RCC 7860 (cell line): ENCODE results near the gene AKAP8.
"Not testable (repeated sequence)": the region's sequence is repeated elsewhere in the genome, so short reads cannot be mapped to it uniquely, and the experiment has no call there.

Experiments used
- DNase-seq: peaks from one replicate; pipeline ENCODE4 v3.0.0-alpha.2; 2015; ENCODE audit warnings: low spot score
- FAIRE-seq: peaks from 2 replicates; lab custom pipeline; 2012; peaks lifted over from hg19 to GRCh38; lab: Jason Lieb, UNC

AKAP8 gene

GRCh38 chr19:15337202-15337601 is 42.4 kb downstream of the AKAP8 start:
- DNase-seq: no peak
- FAIRE-seq: no peak

GRCh38 chr19:15335992-15336391 is 43.6 kb downstream of the AKAP8 start:
- DNase-seq, FAIRE-seq: not testable (repeated sequence)

GRCh38 chr19:15332311-15332996 is 47.1 kb downstream of the AKAP8 start, which contains the start of gene BRD4:
Gene BRD4 (minus strand): TSS chr19:15332539. CDS start chr19:15273099, 59,440 bp downstream.
- DNase-seq (peak; percentile 21), FAIRE-seq (no peak)

GRCh38 chr19:15331419-15332310 is 47.9 kb downstream of the AKAP8 start:
- no peak for FAIRE-seq
- peak; percentile 13 for DNase-seq

GRCh38 chr19:15330801-15331418 is 48.7 kb downstream of the AKAP8 start:
- DNase-seq: peak; percentile 52
- FAIRE-seq: no peak

- DNase-seq: no peak
- no peak for FAIRE-seq
Observed at GRCh38 chr19:15328312-15328711, 51.3 kb downstream of the AKAP8 start.

GRCh38 chr19:15324791-15325519 is 54.6 kb downstream of the AKAP8 start:
- DNase-seq (no peak), FAIRE-seq (no peak)

GRCh38 chr19:15323496-15324235 is 55.9 kb downstream of the AKAP8 start:
- FAIRE-seq: no peak
- DNase-seq: no peak

- DNase-seq (no peak), FAIRE-seq (no peak)
Observed at GRCh38 chr19:15321739-15322138, 57.8 kb downstream of the AKAP8 start.

- DNase-seq: no peak
- FAIRE-seq: no peak
Observed at GRCh38 chr19:15320116-15320515, 59.5 kb downstream of the AKAP8 start.

GRCh38 chr19:15318241-15318691 is 61.3 kb downstream of the AKAP8 start:
- DNase-seq (no peak), FAIRE-seq (no peak)

GRCh38 chr19:15317392-15318071 is 62.1 kb downstream of the AKAP8 start:
- DNase-seq (no peak), FAIRE-seq (no peak)

GRCh38 chr19:15316498-15316897 is 63.1 kb downstream of the AKAP8 start:
- FAIRE-seq: no peak
- no peak for DNase-seq

- FAIRE-seq: no peak
- no peak for DNase-seq
Observed at GRCh38 chr19:15315101-15315500, 64.5 kb downstream of the AKAP8 start.

- no peak for DNase-seq
- no peak for FAIRE-seq
Observed at GRCh38 chr19:15313649-15314279, 65.8 kb downstream of the AKAP8 start.

- no peak for DNase-seq
- no peak for FAIRE-seq
Observed at GRCh38 chr19:15307169-15307568, 72.4 kb downstream of the AKAP8 start.

- FAIRE-seq: no peak
- DNase-seq: no peak
Observed at GRCh38 chr19:15305582-15306334, 73.8 kb downstream of the AKAP8 start.

- no peak for FAIRE-seq
- DNase-seq: no peak
Observed at GRCh38 chr19:15304140-15304705, 75.4 kb downstream of the AKAP8 start.
